GM23338 (cell line): ENCODE data around the gene HPRT1. TPM values are rescaled to one million over a fixed set of nuclear protein-coding genes. Genes with fewer than 3 reads are reported as not detected.

Experiments used
- ATAC-seq: fragments of 200-7000 bp; cut with Tn5 transposase; 3 replicates; pipeline ENCODE4 v1.9.1; 2020
- DNase-seq: peaks from one replicate; pipeline ENCODE4 v3.0.0-alpha.2; 2015; ENCODE audit warnings: low spot score
- H2AFZ ChIP-seq: fragments of 200-600 bp; sonication (generic); 2 replicates; pipeline ENCODE4 v1.8.0; 2016; ENCODE audit warnings: antibody characterized with exemption, mild to moderate bottlenecking, moderate library complexity
- H3F3A ChIP-seq: fragments of 200-600 bp; sonication (generic); replicated peaks from 2 replicates; pipeline ENCODE4 v1.8.0; 2017; ENCODE audit warnings: antibody characterized with exemption, mixed run types, low read depth
- H3K27ac ChIP-seq: fragments of 200-600 bp; sonication (generic); 2 replicates; pipeline ENCODE4 v1.6.1; 2016; ENCODE audit warnings: low read depth
- H3K27me3 ChIP-seq: fragments of 200-600 bp; sonication (generic); 2 replicates; pipeline ENCODE4 v1.8.0; 2016; ENCODE audit warnings: mild to moderate bottlenecking, mixed run types, moderate library complexity; ENCODE audit not compliant: insufficient read depth
- H3K36me3 ChIP-seq: fragments of 200-600 bp; sonication (generic); 2 replicates; pipeline ENCODE4 v1.8.0; 2016; ENCODE audit warnings: mild to moderate bottlenecking; ENCODE audit not compliant: insufficient read depth
- H3K4me1 ChIP-seq: fragments of 200-600 bp; sonication (generic); 2 replicates; pipeline ENCODE4 v1.8.0; 2016; ENCODE audit warnings: mild to moderate bottlenecking, moderate library complexity; ENCODE audit not compliant: insufficient read depth
- H3K4me2 ChIP-seq: fragments of 200-600 bp; sonication (generic); 2 replicates; pipeline ENCODE4 v1.7.1; 2017; ENCODE audit warnings: mixed run types
- H3K4me3 ChIP-seq: fragments of 200-600 bp; sonication (generic); 2 replicates; pipeline ENCODE4 v1.6.1; 2016; ENCODE audit warnings: mixed run types
- H3K79me2 ChIP-seq: fragments of 200-600 bp; sonication (generic); replicated peaks from 2 replicates; pipeline ENCODE4 v1.8.0; 2017; ENCODE audit warnings: mild to moderate bottlenecking; ENCODE audit not compliant: insufficient read depth
- H3K9me2 ChIP-seq: fragments of 200-600 bp; sonication (generic); 2 replicates; pipeline ENCODE4 v1.8.0; 2017; ENCODE audit not compliant: insufficient read depth
- H4K20me1 ChIP-seq: fragments of 200-600 bp; sonication (generic); replicated peaks from 2 replicates; pipeline ENCODE4 v1.8.0; 2017; ENCODE audit warnings: mild to moderate bottlenecking; ENCODE audit not compliant: insufficient read depth
- H3K27ac Mint-ChIP-seq: 2 replicates; pipeline ENCODE4 v1.8.0; 2020; ENCODE audit warnings: inconsistent platforms, mild to moderate bottlenecking, moderate library complexity, mixed read lengths
- H3K27me3 Mint-ChIP-seq: 3 replicates; pipeline ENCODE4 v1.8.0; 2022; ENCODE audit warnings: low read depth, mild to moderate bottlenecking, moderate library complexity, mixed read lengths, inconsistent platforms; ENCODE audit not compliant: insufficient read depth, poor library complexity
- H3K36me3 Mint-ChIP-seq: 3 replicates; pipeline ENCODE4 v1.8.0; 2021; ENCODE audit warnings: low read depth, mild to moderate bottlenecking, inconsistent platforms, moderate library complexity, mixed read lengths
- H3K4me1 Mint-ChIP-seq: 3 replicates; pipeline ENCODE4 v1.8.0; 2020; ENCODE audit warnings: mild to moderate bottlenecking, inconsistent platforms, mixed read lengths
- H3K4me3 Mint-ChIP-seq: 3 replicates; pipeline ENCODE4 v1.8.0; 2021; ENCODE audit warnings: moderate library complexity, mild to moderate bottlenecking, inconsistent platforms, mixed read lengths
- H3K9me3 Mint-ChIP-seq: 3 replicates; pipeline ENCODE4 v1.8.0; 2020; ENCODE audit warnings: moderate library complexity, mild to moderate bottlenecking, inconsistent platforms, mixed read lengths
- EZH2phosphoT487 ChIP-seq: fragments of 200-600 bp; sonication (generic); IDR thresholded peaks from one replicate; pipeline ENCODE4 v1.8.1; 2018; ENCODE audit warnings: antibody characterized with exemption; ENCODE audit not compliant: unreplicated experiment
- JUNB ChIP-seq: IDR thresholded peaks from one replicate; pipeline ENCODE4 v1.6.1; 2016; ENCODE audit warnings: antibody characterized with exemption; ENCODE audit not compliant: unreplicated experiment
- NANOG ChIP-seq: IDR thresholded peaks from 2 replicates; pipeline ENCODE4 v1.6.1; 2016; ENCODE audit warnings: antibody characterized with exemption, borderline replicate concordance
- POLR2AphosphoS5 ChIP-seq: IDR thresholded peaks from 2 replicates; pipeline ENCODE4 v1.6.1; 2016; ENCODE audit warnings: antibody characterized with exemption, low read depth
- STAT1 ChIP-seq: IDR thresholded peaks from one replicate; pipeline ENCODE4 v1.6.1; 2016; ENCODE audit warnings: antibody characterized with exemption; ENCODE audit not compliant: unreplicated experiment
- ZNF114 ChIP-seq: fragments of 250-450 bp; sonication (Bioruptor Pico); IDR thresholded peaks from 2 replicates; pipeline ENCODE4 v1.5.0; 2020; ENCODE audit warnings: mild to moderate bottlenecking, moderate library complexity
- polyA plus RNA-seq: library from polyadenylated mRNA; unstranded; fragments of >200 nt; fragmentation: Nextera tagmentation; extraction: Ambion mirVana; gene quantifications from 2 replicates; pipeline ENCODE4 v1.2.1, GENCODE V29; 2016
- total RNA-seq: library from RNA; depleted of rRNA; stranded (reverse); fragments of >200 nt; shearing (Covaris generic); gene quantifications from 2 replicates; pipeline ENCODE4 v1.2.3, GENCODE V29; 2014
- TF ChIP-seq, protein P1 (sequence below): fragments of 250-450 bp; sonication (Bioruptor Pico); IDR thresholded peaks from 2 replicates; pipeline ENCODE4 v1.5.0; 2020; ENCODE audit warnings: mild to moderate bottlenecking, moderate library complexity
- TF ChIP-seq, protein P2 (sequence below): IDR thresholded peaks from one replicate; pipeline ENCODE4 v1.6.1; 2018; ENCODE audit warnings: antibody characterized with exemption; ENCODE audit not compliant: unreplicated experiment

Gene HPRT1
- total and polyA plus RNA-seq, 2 experiments from 2014 or later, result 27.0 to 79.4 TPM

- TF ChIP-seq, protein P1, sequence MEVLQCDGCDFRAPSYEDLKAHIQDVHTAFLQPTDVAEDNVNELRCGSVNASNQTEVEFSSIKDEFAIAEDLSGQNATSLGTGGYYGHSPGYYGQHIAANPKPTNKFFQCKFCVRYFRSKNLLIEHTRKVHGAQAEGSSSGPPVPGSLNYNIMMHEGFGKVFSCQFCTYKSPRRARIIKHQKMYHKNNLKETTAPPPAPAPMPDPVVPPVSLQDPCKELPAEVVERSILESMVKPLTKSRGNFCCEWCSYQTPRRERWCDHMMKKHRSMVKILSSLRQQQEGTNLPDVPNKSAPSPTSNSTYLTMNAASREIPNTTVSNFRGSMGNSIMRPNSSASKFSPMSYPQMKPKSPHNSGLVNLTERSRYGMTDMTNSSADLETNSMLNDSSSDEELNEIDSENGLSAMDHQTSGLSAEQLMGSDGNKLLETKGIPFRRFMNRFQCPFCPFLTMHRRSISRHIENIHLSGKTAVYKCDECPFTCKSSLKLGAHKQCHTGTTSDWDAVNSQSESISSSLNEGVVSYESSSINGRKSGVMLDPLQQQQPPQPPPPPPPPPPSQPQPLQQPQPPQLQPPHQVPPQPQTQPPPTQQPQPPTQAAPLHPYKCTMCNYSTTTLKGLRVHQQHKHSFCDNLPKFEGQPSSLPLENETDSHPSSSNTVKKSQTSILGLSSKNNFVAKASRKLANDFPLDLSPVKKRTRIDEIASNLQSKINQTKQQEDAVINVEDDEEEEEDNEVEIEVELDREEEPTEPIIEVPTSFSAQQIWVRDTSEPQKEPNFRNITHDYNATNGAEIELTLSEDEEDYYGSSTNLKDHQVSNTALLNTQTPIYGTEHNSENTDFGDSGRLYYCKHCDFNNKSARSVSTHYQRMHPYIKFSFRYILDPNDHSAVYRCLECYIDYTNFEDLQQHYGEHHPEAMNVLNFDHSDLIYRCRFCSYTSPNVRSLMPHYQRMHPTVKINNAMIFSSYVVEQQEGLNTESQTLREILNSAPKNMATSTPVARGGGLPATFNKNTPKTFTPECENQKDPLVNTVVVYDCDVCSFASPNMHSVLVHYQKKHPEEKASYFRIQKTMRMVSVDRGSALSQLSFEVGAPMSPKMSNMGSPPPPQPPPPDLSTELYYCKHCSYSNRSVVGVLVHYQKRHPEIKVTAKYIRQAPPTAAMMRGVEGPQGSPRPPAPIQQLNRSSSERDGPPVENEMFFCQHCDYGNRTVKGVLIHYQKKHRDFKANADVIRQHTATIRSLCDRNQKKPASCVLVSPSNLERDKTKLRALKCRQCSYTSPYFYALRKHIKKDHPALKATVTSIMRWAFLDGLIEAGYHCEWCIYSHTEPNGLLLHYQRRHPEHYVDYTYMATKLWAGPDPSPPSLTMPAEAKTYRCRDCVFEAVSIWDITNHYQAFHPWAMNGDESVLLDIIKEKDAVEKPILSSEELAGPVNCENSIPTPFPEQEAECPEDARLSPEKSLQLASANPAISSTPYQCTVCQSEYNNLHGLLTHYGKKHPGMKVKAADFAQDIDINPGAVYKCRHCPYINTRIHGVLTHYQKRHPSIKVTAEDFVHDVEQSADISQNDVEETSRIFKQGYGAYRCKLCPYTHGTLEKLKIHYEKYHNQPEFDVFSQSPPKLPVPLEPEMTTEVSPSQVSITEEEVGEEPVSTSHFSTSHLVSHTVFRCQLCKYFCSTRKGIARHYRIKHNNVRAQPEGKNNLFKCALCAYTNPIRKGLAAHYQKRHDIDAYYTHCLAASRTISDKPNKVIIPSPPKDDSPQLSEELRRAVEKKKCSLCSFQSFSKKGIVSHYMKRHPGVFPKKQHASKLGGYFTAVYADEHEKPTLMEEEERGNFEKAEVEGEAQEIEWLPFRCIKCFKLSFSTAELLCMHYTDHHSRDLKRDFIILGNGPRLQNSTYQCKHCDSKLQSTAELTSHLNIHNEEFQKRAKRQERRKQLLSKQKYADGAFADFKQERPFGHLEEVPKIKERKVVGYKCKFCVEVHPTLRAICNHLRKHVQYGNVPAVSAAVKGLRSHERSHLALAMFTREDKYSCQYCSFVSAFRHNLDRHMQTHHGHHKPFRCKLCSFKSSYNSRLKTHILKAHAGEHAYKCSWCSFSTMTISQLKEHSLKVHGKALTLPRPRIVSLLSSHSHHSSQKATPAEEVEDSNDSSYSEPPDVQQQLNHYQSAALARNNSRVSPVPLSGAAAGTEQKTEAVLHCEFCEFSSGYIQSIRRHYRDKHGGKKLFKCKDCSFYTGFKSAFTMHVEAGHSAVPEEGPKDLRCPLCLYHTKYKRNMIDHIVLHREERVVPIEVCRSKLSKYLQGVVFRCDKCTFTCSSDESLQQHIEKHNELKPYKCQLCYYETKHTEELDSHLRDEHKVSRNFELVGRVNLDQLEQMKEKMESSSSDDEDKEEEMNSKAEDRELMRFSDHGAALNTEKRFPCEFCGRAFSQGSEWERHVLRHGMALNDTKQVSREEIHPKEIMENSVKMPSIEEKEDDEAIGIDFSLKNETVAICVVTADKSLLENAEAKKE (CRISPR knock-in tag), result no peak
- TF ChIP-seq STAT1 (no peak), EZH2phosphoT487 (no peak), ZNF114 (CRISPR knock-in tag) (no peak), NANOG (no peak), JUNB (no peak)
These were observed 43.9 kb upstream of the HPRT1 start (continued) for GRCh38 chrX:134416087-134416486.

DNA sequence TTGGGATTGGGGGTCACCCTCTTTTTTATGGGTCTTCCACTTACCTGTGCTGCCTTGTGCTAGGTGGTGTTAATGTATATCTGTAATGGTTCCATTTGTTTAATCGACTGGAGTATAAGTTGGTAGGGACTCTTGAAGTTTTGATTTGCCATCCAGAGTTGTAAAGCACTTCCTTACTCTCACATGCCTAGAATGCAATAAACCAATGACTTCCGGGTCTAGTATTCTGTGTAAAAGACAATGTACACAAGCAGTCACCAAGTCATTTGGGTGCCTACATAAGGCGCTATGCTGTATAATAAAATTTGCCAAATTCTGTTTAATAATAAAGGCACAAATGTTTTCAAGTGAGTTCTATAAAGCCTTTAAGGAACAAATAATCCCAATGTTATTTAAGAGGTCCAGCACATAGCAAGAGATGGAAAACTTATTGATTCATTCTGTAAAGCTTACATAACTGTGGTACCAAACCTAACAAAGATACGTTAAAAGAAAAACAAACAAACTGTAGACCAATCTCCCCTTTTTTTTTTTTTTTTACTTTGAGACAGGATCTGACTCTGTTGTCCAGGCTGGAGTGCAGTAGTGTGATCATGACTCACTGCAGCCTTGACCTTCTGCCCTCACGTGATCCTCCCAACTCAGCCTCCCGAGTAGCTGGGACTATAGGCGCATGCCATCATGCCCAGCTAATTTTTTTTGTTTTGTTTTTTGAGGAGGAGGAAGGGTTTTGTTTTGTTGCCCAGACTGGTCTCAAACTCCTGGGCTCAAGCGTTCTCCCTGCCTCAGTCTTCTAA lies 41.5 kb upstream of the HPRT1 start:
- Mint-ChIP-seq H3K27me3 (no peaks in the 10 kb centered on the region), H3K4me1 (no peaks in the 10 kb centered on the region), H3K9me3 (no peaks in the 10 kb centered on the region), H3K27ac (no peak overlapping the region), H3K36me3 (peaks cover 24% of the 10 kb centered on the region), H3K4me3 (no peak overlapping the region)
- no peaks in the 10 kb centered on the region for H3K79me2 ChIP-seq
- no peaks in the 10 kb centered on the region for H3K27me3 ChIP-seq
- DNase-seq, result no peak
- no peaks in the 10 kb centered on the region for H3F3A ChIP-seq
- peaks cover 4% of the 10 kb centered on the region; the same call in 1 of the 2 replicates for H4K20me1 ChIP-seq
- H3K36me3 ChIP-seq, result peaks cover 29% of the 10 kb centered on the region; the same call in 1 of the 2 replicates
- no peak overlapping the region for H3K27ac ChIP-seq
- H3K4me3 ChIP-seq, result no peak overlapping the region
- TF ChIP-seq, protein P2, sequence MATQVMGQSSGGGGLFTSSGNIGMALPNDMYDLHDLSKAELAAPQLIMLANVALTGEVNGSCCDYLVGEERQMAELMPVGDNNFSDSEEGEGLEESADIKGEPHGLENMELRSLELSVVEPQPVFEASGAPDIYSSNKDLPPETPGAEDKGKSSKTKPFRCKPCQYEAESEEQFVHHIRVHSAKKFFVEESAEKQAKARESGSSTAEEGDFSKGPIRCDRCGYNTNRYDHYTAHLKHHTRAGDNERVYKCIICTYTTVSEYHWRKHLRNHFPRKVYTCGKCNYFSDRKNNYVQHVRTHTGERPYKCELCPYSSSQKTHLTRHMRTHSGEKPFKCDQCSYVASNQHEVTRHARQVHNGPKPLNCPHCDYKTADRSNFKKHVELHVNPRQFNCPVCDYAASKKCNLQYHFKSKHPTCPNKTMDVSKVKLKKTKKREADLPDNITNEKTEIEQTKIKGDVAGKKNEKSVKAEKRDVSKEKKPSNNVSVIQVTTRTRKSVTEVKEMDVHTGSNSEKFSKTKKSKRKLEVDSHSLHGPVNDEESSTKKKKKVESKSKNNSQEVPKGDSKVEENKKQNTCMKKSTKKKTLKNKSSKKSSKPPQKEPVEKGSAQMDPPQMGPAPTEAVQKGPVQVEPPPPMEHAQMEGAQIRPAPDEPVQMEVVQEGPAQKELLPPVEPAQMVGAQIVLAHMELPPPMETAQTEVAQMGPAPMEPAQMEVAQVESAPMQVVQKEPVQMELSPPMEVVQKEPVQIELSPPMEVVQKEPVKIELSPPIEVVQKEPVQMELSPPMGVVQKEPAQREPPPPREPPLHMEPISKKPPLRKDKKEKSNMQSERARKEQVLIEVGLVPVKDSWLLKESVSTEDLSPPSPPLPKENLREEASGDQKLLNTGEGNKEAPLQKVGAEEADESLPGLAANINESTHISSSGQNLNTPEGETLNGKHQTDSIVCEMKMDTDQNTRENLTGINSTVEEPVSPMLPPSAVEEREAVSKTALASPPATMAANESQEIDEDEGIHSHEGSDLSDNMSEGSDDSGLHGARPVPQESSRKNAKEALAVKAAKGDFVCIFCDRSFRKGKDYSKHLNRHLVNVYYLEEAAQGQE, result no peak
- TF ChIP-seq NANOG (no peak), ZNF114 (CRISPR knock-in tag) (no peak), POLR2AphosphoS5 (no peak), STAT1 (no peak), JUNB (no peak)
- H3K9me2 ChIP-seq, result no peaks in the 10 kb centered on the region
- H3K4me2 ChIP-seq, result no peak overlapping the region
- no peak for ATAC-seq
- no peak overlapping the region for H2AFZ ChIP-seq
- H3K4me1 ChIP-seq, result no peaks in the 10 kb centered on the region
